Effector memory CD8-positive, alpha-beta T cell (primary cell): ENCODE results near the gene CTDSPL.
A peak's percentile ranks its signal among the peaks of the same experiment; 100 is the strongest.
"Not testable (repeated sequence)": the region's sequence is repeated elsewhere in the genome, so short reads cannot be mapped to it uniquely, and the experiment has no call there.

Experiments
- ATAC-seq: fragments of 150-1000 bp; cut with Tn5 transposase; replicated peaks from 2 replicates; pipeline ENCODE4 v1.10.0; 2021; ENCODE audit warnings: mild to moderate bottlenecking, moderate library complexity
- DNase-seq, 3 experiments: peaks; one replicate each; pipeline ENCODE4 v3.0.0; 2021
- H3K27ac Mint-ChIP-seq, 2 donors: one replicate each; pipeline ENCODE4 v1.8.0; 2022; ENCODE audit warnings: mild to moderate bottlenecking in 2 of 2, mixed read lengths in 2 of 2, moderate library complexity in 2 of 2
- H3K27me3 Mint-ChIP-seq, 2 donors: one replicate each; pipeline ENCODE4 v1.8.0; 2022; ENCODE audit warnings: mixed read lengths in 2 of 2
- H3K36me3 Mint-ChIP-seq: one replicate; pipeline ENCODE4 v1.8.0; 2022; ENCODE audit warnings: mild to moderate bottlenecking, moderate library complexity, mixed read lengths; ENCODE audit not compliant: insufficient read depth
- H3K4me1 Mint-ChIP-seq, 2 donors: one replicate each; pipeline ENCODE4 v1.8.0; 2022; ENCODE audit warnings: low read depth in 2 of 2, mixed read lengths in 2 of 2
- H3K4me3 Mint-ChIP-seq, 2 donors: one replicate each; pipeline ENCODE4 v1.8.0; 2022; ENCODE audit warnings: mild to moderate bottlenecking in 2 of 2, mixed read lengths in 2 of 2, moderate library complexity in 2 of 2
- H3K9me3 Mint-ChIP-seq, 2 donors: one replicate each; pipeline ENCODE4 v1.8.0; 2022; ENCODE audit warnings: mixed read lengths in 2 of 2

CTDSPL gene

DNA sequence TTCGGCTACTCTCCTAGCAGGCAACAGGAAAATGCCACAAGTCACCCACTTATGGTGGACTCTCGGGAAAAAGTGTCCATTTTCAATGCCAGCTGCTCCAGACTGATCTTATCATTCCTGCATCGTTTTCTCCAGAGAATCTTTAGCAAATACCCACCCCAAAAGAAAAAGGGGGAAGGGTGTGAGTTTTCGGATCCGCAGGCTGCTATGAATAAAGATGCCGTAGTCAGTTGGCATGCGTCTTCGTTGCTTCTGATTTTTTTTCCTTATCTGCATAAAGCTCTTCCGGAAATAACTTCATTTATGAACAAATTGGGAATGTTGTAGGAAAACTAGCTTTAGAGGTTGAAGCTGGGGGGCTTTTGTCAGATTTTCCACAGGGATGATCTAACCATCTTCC, 106.5 kb downstream of the CTDSPL start:
- no peaks in the 10 kb centered on the region for H3K4me1 Mint-ChIP-seq
- H3K27ac Mint-ChIP-seq = no peak overlapping the region
- DNase-seq (no peak), ATAC-seq (no peak)
- H3K36me3 Mint-ChIP-seq = no peaks in the 10 kb centered on the region
- no peak overlapping the region for H3K4me3 Mint-ChIP-seq
- H3K9me3 Mint-ChIP-seq = no peaks in the 10 kb centered on the region
- peaks cover 6 to 10% of the 10 kb centered on the region in 2 donors for H3K27me3 Mint-ChIP-seq

DNA sequence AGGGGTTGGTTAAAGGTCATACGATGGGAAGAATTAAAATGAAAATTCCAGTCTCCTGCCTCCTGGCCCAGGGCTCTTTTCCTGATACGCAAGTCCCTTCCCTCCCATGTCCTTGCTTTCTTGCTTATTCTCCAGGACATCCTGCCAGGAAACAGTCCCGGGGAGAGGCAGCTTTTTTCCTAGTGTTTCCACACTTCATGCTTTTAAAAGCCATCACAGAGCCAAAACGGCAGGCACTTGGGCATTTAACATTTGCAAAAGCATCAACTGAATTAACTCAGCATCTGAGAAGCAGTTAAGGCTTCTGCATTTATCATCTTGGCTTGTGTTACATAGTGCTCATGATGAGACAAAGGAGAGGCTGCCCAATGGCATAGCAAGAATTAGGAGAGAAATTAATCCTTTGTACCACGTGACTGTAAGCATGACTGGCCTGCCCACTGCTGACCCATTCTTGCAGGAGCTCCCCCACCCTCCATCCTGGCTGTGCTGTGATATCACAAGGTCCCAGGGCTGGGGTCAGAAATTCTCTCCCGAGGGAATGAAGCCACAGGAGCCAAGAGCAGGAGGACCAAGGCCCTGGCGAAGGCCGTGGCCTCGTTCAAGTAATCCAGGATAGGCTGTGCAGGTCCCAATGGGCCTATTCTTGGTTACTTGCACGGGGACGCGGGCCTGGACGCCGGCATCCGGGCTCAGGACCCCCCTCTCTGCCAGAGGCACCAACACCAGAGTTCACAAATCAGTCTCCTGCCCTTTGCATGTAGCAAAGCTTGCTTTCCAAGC, 107.3 kb downstream of the CTDSPL start:
- no peaks in the 10 kb centered on the region for H3K4me1 Mint-ChIP-seq
- no peak for ATAC-seq
- DNase-seq = no peak
- H3K36me3 Mint-ChIP-seq = no peaks in the 10 kb centered on the region
- peaks cover 6 to 10% of the 10 kb centered on the region in 2 donors for H3K27me3 Mint-ChIP-seq
- H3K9me3 Mint-ChIP-seq = no peaks in the 10 kb centered on the region
- H3K4me3 Mint-ChIP-seq = no peak overlapping the region
- no peak overlapping the region for H3K27ac Mint-ChIP-seq

DNA sequence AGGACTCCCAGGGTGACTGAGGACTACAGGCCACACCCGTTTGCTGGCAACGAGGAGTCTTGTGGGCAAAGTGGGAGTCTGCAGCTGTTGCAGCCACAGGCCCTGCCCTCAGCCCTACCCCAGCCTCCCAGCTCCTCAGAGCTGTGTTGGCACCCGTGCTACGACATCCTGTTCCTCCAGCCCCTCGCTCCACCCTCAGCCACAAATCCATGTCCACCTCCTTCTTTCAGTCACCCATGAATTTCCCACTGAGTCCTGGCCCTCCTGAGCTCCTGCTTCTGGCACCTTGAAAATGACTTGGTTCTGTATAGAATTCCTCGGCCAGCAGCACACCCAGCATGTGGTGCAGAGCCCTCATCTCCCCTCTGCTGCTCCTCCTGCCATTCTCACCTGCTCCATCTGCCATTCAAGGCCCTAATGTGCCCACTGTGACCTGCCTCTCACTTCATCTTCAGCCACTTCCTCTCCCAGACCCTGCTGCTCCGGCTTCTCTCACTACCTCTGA, 108.0 kb downstream of the CTDSPL start:
- Mint-ChIP-seq H3K36me3 (no peaks in the 10 kb centered on the region), H3K9me3 (no peaks in the 10 kb centered on the region), H3K27me3 (peaks cover 6 to 10% of the 10 kb centered on the region in 2 donors), H3K27ac (no peak overlapping the region), H3K4me3 (no peak overlapping the region), H3K4me1 (peaks cover 3% of the 10 kb centered on the region in 2 donors)
- ATAC-seq (no peak), DNase-seq (no peak)

DNA sequence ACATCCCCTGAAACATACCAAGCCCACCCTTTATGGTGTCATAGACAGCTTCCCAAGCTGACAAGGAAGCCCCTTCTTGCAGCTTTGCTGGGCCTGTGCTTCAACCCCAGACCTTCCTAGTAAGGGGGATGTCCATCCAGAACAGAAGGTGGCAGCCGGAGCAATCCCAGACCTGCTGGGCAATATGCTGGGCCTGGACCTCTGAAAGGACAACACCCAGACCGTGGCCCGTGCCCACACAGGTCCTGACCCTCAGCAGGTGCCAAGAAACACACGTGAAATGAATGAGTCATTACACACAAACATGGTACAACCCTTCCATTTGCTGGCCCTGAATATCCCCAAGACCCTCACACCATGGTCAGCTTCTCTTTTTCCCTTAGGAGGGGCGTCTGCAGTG, 109.1 kb downstream of the CTDSPL start:
- Mint-ChIP-seq H3K36me3 (no peaks in the 10 kb centered on the region), H3K27ac (no peak overlapping the region), H3K9me3 (no peaks in the 10 kb centered on the region), H3K4me3 (no peak overlapping the region), H3K27me3 (peaks cover 6 to 10% of the 10 kb centered on the region in 2 donors), H3K4me1 (peaks cover 6 to 7% of the 10 kb centered on the region in 2 donors)
- DNase-seq (no peak), ATAC-seq (no peak)

DNA sequence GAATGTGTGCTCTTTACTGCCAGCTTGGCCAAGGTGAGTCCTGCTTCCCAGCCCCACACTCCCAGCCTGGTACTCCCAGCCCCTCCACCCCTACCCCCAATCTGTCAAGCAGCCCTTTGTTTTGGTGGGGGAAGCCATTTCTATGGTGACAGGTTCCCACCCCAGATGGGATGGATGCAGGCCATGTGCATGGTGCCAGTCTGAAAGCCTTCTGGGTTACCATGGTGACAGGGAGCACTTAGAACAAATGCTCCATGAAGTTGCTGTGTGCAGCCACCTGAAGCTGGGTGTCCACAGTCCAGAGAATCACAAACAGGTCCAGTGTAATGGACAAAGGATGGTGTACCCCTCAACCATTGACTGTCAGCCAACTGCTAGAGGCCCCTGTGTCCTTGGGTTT, 109.8 kb downstream of the CTDSPL start:
- Mint-ChIP-seq H3K9me3 (no peaks in the 10 kb centered on the region), H3K4me1 (peaks cover 6 to 7% of the 10 kb centered on the region in 2 donors), H3K36me3 (no peaks in the 10 kb centered on the region), H3K4me3 (no peak overlapping the region), H3K27me3 (peaks cover 6 to 10% of the 10 kb centered on the region in 2 donors), H3K27ac (no peak overlapping the region)
- DNase-seq = no peak
- ATAC-seq = no peak

DNA sequence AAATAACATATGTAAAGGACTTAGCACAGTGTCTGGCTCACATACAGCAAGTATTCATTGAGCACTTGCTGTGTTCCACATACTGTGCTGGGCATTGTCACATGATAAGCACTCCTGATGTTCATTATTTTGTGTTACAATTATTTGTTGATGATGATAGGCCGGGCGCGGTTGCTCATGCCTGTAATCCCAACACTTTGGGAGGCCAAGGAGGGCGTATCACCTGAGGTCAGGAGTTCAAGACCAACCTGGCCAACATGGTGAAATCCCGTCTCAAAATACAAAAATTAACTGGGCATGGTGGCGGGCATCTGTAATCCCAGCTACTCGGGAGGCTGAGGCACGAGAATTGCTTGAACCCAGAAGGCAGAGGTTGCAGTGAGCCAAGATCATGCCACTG, 110.4 kb downstream of the CTDSPL start:
- not testable (repeated sequence) for H3K4me1 Mint-ChIP-seq
- peaks cover 6 to 10% of the 10 kb centered on the region in 2 donors for H3K27me3 Mint-ChIP-seq

DNA sequence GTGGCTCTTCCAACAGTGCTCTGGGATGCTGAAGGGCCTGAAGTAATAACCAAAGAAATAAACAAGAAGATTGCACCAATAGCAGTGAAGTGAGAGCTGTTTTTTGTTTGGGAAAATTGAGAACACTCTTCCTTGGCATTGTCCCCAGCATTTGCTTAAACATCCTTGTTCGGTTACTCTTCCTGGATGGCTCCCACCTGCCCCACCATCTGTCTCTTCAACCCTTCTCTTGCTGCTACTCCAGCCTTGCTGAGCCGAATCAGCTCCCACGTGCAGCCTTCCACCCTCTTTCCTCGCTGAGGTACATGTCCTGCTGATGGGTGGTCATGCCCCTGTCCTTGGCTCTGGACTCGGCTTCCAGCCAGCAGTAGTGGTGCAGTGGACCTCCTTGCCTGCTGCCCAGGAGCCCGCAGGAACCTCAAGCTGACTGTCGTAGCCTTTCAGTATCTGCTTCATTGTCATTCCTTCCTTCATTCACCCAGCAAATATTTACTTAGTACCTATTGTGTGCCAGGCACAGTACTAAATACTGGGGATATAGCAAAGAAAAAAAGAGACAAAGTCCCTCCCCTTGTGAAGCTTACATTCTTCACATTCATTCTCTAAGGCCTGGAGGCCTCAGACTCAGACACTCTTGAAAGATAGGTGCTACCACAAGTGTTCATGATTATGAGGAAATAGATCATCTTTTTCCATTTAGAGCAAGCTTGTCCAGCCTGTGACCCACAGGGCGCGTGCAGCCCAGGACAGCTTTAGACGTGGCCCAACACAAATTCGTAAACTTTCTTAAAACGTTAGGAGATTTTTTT, 111.8 kb downstream of the CTDSPL start:
- H3K4me1 Mint-ChIP-seq = peaks cover 6 to 7% of the 10 kb centered on the region in 2 donors
- H3K36me3 Mint-ChIP-seq = no peaks in the 10 kb centered on the region
- peak overlapping the region in 1 of 2 donors; percentile 36 for H3K27ac Mint-ChIP-seq
- no peak for ATAC-seq
- no peak overlapping the region for H3K4me3 Mint-ChIP-seq
- peaks cover 2 to 5% of the 10 kb centered on the region in 2 donors for H3K27me3 Mint-ChIP-seq
- H3K9me3 Mint-ChIP-seq = no peaks in the 10 kb centered on the region
- no peak for DNase-seq

More for the DNA sequence above, 110.4 kb downstream of the CTDSPL start:
- not testable (repeated sequence) for H3K27ac Mint-ChIP-seq, DNase-seq, H3K9me3 Mint-ChIP-seq, ATAC-seq, H3K4me3 Mint-ChIP-seq, H3K36me3 Mint-ChIP-seq

DNA sequence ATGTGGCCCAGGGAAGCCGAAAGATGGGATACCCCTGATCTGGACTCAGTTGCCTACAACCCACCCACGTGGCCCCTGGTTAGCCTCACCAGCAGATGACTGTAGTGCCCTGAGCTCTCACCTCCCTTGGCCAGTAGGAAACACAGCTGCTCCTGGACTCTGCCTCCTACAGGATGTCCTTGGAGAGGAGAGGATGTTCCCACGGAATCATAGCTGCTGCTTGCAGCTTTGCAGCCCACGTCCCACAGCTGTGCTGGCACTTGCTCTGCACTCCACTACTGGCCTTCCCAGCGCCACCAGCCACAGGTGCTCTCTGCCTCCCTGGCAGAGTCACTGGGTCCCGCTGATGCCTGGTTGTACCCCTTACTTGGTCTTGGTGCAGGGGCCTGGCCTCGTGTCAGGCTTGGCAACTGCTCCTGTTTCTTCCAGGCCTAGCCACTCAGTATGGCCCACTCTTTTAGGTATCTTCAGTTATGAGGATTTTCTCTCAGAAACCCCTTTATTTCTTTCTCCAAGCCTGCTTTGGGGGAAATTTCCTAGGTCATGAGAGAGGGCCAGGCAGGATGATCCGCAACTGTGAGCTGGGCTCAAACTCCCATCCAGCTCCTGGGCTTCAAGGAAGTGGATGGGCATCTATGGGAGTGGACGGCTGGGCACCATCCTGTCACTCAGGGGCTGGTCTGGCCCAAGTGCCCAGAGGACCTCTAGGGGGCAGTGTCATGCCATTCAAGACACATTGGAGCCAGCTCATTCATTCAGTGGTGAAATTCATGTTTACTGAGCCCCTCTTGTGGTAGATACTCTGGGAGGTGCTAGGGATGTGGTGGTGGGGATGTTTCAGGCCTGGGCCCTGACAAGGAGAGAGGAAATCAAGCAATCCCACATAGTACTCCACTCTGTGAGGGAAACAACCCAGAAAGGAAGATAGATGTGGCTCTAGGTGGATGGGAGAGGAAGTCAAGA, 112.7 kb downstream of the CTDSPL start:
- H3K9me3 Mint-ChIP-seq = no peaks in the 10 kb centered on the region
- ATAC-seq (peak; percentile 98), DNase-seq (peak; percentile 67 to 69 (median 67))
- no peak overlapping the region for H3K4me3 Mint-ChIP-seq
- no peaks in the 10 kb centered on the region for H3K36me3 Mint-ChIP-seq
- H3K27me3 Mint-ChIP-seq = no peaks in the 10 kb centered on the region
- peaks cover 6 to 7% of the 10 kb centered on the region in 2 donors for H3K4me1 Mint-ChIP-seq
- H3K27ac Mint-ChIP-seq = peak overlapping the region in 1 of 2 donors; percentile 1

DNA sequence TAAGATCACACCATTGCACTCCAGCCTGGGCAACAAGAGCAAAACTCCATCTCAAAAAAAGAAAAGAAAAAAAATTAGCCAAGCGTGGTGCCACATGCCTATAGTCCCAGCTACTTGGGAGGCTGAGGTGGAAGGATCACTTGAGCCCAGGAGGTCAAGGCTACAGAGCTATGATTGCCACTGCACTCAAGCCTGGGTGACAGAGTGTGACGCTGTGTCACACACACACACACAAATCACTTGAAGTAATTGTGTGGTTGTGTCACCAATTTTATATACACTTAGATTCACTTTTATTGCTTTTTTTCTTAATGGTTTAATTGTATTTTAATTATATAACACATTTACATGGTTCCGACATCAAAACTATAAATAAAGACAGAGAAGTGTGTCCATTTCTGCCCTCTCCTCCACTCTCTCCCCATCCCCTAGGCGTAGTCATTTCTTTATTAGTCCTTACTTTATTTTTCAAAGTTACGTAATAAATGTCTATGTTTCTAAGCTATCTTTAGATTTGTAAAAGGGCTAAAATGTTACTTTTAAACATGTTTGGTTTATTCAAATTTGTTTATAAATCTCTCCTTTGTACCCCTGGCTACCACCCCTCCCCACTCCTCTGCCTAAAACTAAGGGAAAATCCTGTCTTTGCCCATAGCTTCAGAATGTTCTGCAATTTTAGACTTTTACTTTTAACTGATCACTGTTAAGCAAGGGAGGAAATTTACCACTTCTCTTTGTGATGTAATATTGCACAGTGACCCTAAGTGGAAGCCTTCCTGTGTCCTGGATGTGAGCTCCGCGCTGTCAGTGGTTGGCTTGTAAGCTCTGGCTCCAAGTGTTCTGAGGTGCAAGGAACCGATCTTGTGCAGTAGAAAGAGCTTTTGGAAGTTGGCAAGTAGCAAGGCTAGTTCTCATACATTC, 118.1 kb downstream of the CTDSPL start:
- H3K27ac Mint-ChIP-seq = no peak overlapping the region
- no peak for DNase-seq
- H3K4me3 Mint-ChIP-seq = no peak overlapping the region
- no peaks in the 10 kb centered on the region for H3K36me3 Mint-ChIP-seq
- H3K27me3 Mint-ChIP-seq = peaks cover 6 to 7% of the 10 kb centered on the region in 2 donors
- no peak for ATAC-seq
- no peaks in the 10 kb centered on the region for H3K9me3 Mint-ChIP-seq
- H3K4me1 Mint-ChIP-seq = peaks cover 1 to 4% of the 10 kb centered on the region in 2 donors

DNA sequence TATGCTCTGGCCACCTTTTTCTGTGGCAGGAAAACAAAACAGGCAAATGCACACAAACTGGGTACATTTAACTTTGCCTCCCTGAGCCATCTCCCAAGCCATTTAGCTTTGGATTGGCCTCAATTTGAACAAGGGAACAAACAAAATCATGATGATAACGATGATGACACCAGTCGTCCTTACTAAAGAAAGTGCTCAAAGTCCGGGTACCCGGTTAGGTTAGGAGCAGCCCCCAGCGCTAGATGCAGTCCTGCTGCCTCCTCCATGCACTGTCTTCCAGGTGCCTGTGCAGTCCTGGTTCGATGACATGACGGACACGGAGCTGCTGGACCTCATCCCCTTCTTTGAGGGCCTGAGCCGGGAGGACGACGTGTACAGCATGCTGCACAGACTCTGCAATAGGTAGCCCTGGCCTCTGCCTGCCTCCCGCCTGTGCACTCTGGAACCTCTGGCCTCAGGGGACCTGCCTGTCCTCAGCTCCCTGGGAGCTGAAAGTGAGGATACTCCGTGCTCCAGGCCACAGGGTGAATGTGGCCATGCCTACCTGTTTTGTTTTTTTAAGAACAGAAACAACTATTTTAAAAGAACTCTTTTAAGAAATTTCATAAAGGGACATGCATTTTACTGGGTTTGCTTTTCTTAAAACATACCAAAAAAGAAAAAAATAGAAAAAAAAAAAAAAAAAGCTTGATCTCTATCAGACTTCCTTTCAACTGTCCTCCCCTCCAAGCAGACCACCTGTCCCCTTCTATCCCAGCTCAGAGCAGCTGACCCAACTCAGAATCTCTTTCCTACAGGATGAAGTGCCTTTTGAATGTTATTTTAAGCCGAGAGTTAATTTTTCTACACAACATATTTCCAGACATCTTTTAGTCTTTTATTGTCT, 119.0 kb downstream of the CTDSPL start:
- no peaks in the 10 kb centered on the region for H3K9me3 Mint-ChIP-seq
- no peaks in the 10 kb centered on the region for H3K36me3 Mint-ChIP-seq
- H3K27ac Mint-ChIP-seq = no peak overlapping the region
- peaks cover 6 to 16% of the 10 kb centered on the region in 2 donors for H3K27me3 Mint-ChIP-seq
- peaks cover 0 to 1% of the 10 kb centered on the region in 2 donors for H3K4me1 Mint-ChIP-seq
- ATAC-seq = no peak
- H3K4me3 Mint-ChIP-seq = no peak overlapping the region
- no peak for DNase-seq

DNA sequence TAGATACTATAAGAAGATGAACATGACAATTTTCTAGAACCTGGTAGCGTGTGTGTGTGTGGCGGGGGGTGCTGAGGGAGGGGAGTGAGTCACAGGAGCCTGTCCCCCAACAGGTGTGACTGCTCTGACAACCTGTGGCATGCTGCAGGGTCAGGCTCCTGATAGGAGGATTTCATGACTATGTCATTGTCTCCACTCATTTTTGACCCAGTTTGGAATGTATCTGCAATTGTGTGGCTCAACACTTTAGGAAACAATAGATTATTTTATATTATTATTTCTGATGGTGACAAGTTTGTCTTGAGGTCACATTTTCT, 119.6 kb downstream of the CTDSPL start:
- ATAC-seq = no peak
- Mint-ChIP-seq H3K27me3 (peaks cover 6 to 19% of the 10 kb centered on the region in 2 donors), H3K4me3 (no peak overlapping the region), H3K4me1 (peaks cover 0 to 1% of the 10 kb centered on the region in 2 donors), H3K27ac (no peak overlapping the region), H3K36me3 (no peaks in the 10 kb centered on the region), H3K9me3 (no peaks in the 10 kb centered on the region)
- no peak for DNase-seq
